Measurements from ENCODE around the gene CNTNAP2. TPM values are rescaled to one million over a fixed set of nuclear protein-coding genes. Genes with fewer than 3 reads are reported as not detected.

The CNTNAP2 gene
- total RNA-seq = under 1 TPM in 1 of 4 donors, not detected in 3; 0.42 TPM

GRCh38 chr7:146116521-146117222 is at the start of gene CNTNAP2:
CNTNAP2 (plus strand) TSS chr7:146116801; CDS start chr7:146116877, 76 bp downstream.
- TF ChIP-seq CTCF (IDR thresholded peaks at IDR 0.05) (no peak), POLR2A (IDR thresholded peaks at IDR 0.05) (no peak), EP300 (IDR thresholded peaks at IDR 0.05) (no peak)
- H3K9me3 ChIP-seq = no peaks in the 10 kb centered on the region
- H3K4me3 ChIP-seq = peak within 1 kb of the TSS; percentile 23 to 52 (median 28)
- peaks cover 0 to 25% of the 10 kb centered on the region in 2 donors for H3K27me3 ChIP-seq
- H3K4me1 ChIP-seq = peaks cover 0 to 18% (median 5%) of the 10 kb centered on the region in 4 donors
- 0 to 1% methylated on average over 36 to 37 of the region's 42 CpGs for WGBS, 2 donors
- no peaks in the 10 kb centered on the region for H3K36me3 ChIP-seq
- no peak within 1 kb of the TSS for H3K27ac ChIP-seq
- DNase-seq (ENCODE audit: low spot score in 2 of 2) = no peak

GRCh38 chr7:146067880-146068279 is 48.7 kb upstream of the CNTNAP2 start:
- TF ChIP-seq EP300 (IDR thresholded peaks at IDR 0.05) (no peak), CTCF (IDR thresholded peaks at IDR 0.05) (no peak), POLR2A (IDR thresholded peaks at IDR 0.05) (no peak)

GRCh38 chr7:146074195-146074765 is 42.3 kb upstream of the CNTNAP2 start:
- no peak for TF ChIP-seq POLR2A (IDR thresholded peaks at IDR 0.05)
- no peak for TF ChIP-seq EP300 (IDR thresholded peaks at IDR 0.05)
- no peak for TF ChIP-seq CTCF (IDR thresholded peaks at IDR 0.05)
- no peak overlapping the region for H3K27ac ChIP-seq
- H3K36me3 ChIP-seq = no peaks in the 10 kb centered on the region
- 40 to 61% methylated on average over 6 of the region's 6 CpGs for WGBS, 2 donors
- H3K9me3 ChIP-seq = no peaks in the 10 kb centered on the region
- H3K27me3 ChIP-seq = no peaks in the 10 kb centered on the region
- H3K4me1 ChIP-seq = no peaks in the 10 kb centered on the region
- H3K4me3 ChIP-seq = no peak overlapping the region
- DNase-seq (ENCODE audit: low spot score in 2 of 2) = no peak

More at GRCh38 chr7:146067880-146068279, 48.7 kb upstream of the CNTNAP2 start:
- no peaks in the 10 kb centered on the region for H3K4me1 ChIP-seq
- no peaks in the 10 kb centered on the region for H3K27me3 ChIP-seq
- H3K36me3 ChIP-seq = no peaks in the 10 kb centered on the region
- H3K27ac ChIP-seq = no peak overlapping the region
- no peak overlapping the region for H3K4me3 ChIP-seq
- H3K9me3 ChIP-seq = no peaks in the 10 kb centered on the region
- DNase-seq (ENCODE audit: low spot score in 2 of 2) = no peak
- WGBS, 2 donors = 33 to 46% methylated on average over 3 of the region's 3 CpGs

GRCh38 chr7:146076344-146076743 is 40.3 kb upstream of the CNTNAP2 start:
- H3K4me1 ChIP-seq = no peaks in the 10 kb centered on the region
- H3K4me3 ChIP-seq = no peak overlapping the region
- H3K36me3 ChIP-seq = no peaks in the 10 kb centered on the region
- H3K27me3 ChIP-seq = no peaks in the 10 kb centered on the region
- no peak for DNase-seq (ENCODE audit: low spot score in 2 of 2)
- 52 to 53% methylated on average over 2 of the region's 2 CpGs for WGBS, 2 donors
- H3K27ac ChIP-seq = no peak overlapping the region
- H3K9me3 ChIP-seq = no peaks in the 10 kb centered on the region
- TF ChIP-seq POLR2A (IDR thresholded peaks at IDR 0.05) (no peak), EP300 (IDR thresholded peaks at IDR 0.05) (no peak), CTCF (IDR thresholded peaks at IDR 0.05) (no peak)

GRCh38 chr7:146084086-146084485 is 32.5 kb upstream of the CNTNAP2 start:
- no peak for DNase-seq (ENCODE audit: low spot score in 2 of 2)
- no peaks in the 10 kb centered on the region for H3K4me1 ChIP-seq
- H3K36me3 ChIP-seq = no peaks in the 10 kb centered on the region
- no peaks in the 10 kb centered on the region for H3K9me3 ChIP-seq
- H3K27me3 ChIP-seq = no peaks in the 10 kb centered on the region
- H3K4me3 ChIP-seq = no peak overlapping the region
- 74 to 82% methylated on average over 6 of the region's 6 CpGs for WGBS, 2 donors
- H3K27ac ChIP-seq = no peak overlapping the region
- no peak for TF ChIP-seq POLR2A (IDR thresholded peaks at IDR 0.05)
- TF ChIP-seq CTCF (IDR thresholded peaks at IDR 0.05) = no peak
- TF ChIP-seq EP300 (IDR thresholded peaks at IDR 0.05) = no peak

Data from tibial nerve (tissue), 4 donors.